Measurements from ENCODE around the gene ELOF1.

GRCh38 chr19:11505504-11506100 is 53.4 kb downstream of the ELOF1 start, which contains the start of gene ZNF653:
- TF ChIP-seq GATA3 (IDR thresholded peaks at IDR 0.05; ENCODE audit: low read depth, low read length) = no peak
- no peak for TF ChIP-seq GATA2 (IDR thresholded peaks at IDR 0.05; ENCODE audit: low read depth, low read length)
